GM10248 (cell line): ENCODE measurements around the gene AADAC.

Source experiments
- CTCF ChIA-PET: fragments of 300-600 bp; sonication (Branson Sonifier 250); formaldehyde crosslinking; extraction: SDS; loops from one replicate; lab custom pipeline; 2021; ENCODE audit warnings: antibody characterized with exemption; lab: Yijun Ruan, JAX
- POLR2A ChIA-PET: fragments of 350-650 bp; sonication (Branson Sonifier 250); formaldehyde crosslinking; extraction: SDS; loops from one replicate; lab custom pipeline; 2020; ENCODE audit warnings: antibody characterized with exemption; lab: Yijun Ruan, JAX
- DNase-seq: peaks from one replicate; pipeline ENCODE4 v3.0.0; 2012; ENCODE audit errors: extremely low spot score
- CTCF ChIP-seq: IDR thresholded peaks from 2 replicates; pipeline ENCODE4 v1.5.1; 2012; ENCODE audit warnings: mild to moderate bottlenecking, low read depth; ENCODE audit errors: extremely low read depth, missing control alignments, control extremely low read depth

Gene AADAC

GRCh38 chr3:151811474-151811873 is 2.4 kb upstream of the AADAC start:
- no peak for DNase-seq
- ChIA-PET POLR2A (no interaction called here), CTCF (interaction anchor here (1.2 kb wide), 1 partner anchor 16 kb away, joined by 4 read pairs; no protein-coding TSS in a partner anchor)
- TF ChIP-seq CTCF, result no peak

DNA sequence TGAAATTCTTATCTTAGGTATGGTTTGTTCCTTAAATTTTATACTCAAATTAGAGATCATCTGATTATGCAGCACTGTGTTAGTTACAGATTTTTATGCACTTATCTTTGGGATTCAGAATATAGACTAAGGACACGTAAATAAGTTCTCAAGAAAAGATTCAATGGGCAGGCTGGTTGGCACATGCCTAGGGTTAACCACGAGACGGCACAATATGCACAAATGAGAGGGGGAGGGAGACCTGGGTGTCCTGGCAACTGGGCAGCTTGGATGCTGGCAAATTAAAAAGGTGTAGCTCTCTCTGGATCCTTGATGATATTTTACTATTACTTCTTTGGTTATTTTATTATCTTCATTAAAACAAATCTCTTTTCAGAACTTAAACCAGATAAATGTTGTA is 672 bp downstream of the AADAC start:
- TF ChIP-seq CTCF, result no peak
- CTCF ChIA-PET, result no interaction called here
- POLR2A ChIA-PET, result no interaction called here
- DNase-seq, result no peak

DNA sequence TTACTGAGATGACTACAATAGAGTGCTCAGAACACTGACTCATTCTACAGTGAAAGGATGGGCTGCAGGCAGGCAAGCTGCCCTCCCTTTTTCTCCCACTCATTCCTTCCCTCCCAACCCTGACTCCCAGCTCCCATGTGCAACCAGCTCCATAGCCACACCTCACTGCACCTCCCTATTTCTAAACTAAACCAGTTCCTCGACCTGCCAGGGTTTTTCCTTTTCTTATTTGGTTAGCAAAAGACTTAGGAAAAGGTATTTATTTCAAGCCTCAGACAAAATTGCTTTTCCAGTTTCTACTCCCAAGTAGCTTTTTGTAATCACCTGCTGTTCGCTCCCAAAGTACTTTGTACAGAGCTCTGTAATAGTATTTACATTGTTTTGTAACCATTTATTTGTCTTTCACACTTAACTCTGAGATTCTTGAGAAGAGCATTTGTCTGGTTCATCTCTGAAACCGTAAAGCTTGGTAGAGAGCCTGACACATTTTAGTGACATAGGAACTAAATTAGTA is 2.2 kb downstream of the AADAC start:
- POLR2A ChIA-PET, result no interaction called here
- no peak for DNase-seq
- CTCF ChIA-PET, result interaction anchor here (1.3 kb wide), 1 partner anchor 29 kb away, joined by 3 read pairs; no protein-coding TSS in a partner anchor
- TF ChIP-seq CTCF, result no peak

DNA sequence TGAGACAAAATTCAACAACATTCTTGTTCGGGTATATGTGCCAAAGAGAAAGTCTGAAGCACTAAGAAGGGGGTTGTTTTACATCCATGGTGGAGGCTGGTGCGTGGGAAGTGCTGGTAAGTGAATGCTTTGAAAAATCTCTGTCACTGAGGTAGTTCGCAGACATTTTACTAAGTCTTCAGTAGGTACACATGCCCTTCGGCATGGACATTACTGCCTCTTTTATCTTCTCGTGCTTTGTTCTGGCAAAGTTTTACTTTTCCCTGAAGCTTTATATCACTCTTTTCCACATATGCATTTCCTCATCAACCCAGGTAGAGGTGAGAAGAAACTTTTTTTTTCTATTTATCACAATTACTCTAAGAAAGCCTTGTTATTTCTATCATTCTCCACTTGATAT is 3.6 kb downstream of the AADAC start:
- POLR2A ChIA-PET, result no interaction called here
- DNase-seq, result no peak
- CTCF ChIA-PET, result no interaction called here
- no peak for TF ChIP-seq CTCF

GRCh38 chr3:151818361-151818760 is 4.4 kb downstream of the AADAC start:
- no peak for TF ChIP-seq CTCF
- ChIA-PET POLR2A (no interaction called here), CTCF (no interaction called here)
- DNase-seq, result no peak

GRCh38 chr3:151819910-151820309 is 6.0 kb downstream of the AADAC start:
- ChIA-PET CTCF (no interaction called here), POLR2A (no interaction called here)
- TF ChIP-seq CTCF, result no peak
- no peak for DNase-seq
